Loucy (cell line): Measurements from ENCODE around the gene TBL1XR1.

Experiments used
- EZH2phosphoT487 ChIP-seq: fragments of 200-600 bp; IDR thresholded peaks from 2 replicates; pipeline ENCODE4 v1.6.1; 2018; ENCODE audit warnings: antibody characterized with exemption, mild to moderate bottlenecking, moderate library complexity, borderline replicate concordance
- TF ChIP-seq, protein P1 (sequence below): fragments of 200-600 bp; sonication (generic); conservative IDR thresholded peaks from 2 replicates; pipeline ENCODE4 v1.5.1; 2014; ENCODE audit warnings: mild to moderate bottlenecking, antibody characterized with exemption, low read length

DNA sequence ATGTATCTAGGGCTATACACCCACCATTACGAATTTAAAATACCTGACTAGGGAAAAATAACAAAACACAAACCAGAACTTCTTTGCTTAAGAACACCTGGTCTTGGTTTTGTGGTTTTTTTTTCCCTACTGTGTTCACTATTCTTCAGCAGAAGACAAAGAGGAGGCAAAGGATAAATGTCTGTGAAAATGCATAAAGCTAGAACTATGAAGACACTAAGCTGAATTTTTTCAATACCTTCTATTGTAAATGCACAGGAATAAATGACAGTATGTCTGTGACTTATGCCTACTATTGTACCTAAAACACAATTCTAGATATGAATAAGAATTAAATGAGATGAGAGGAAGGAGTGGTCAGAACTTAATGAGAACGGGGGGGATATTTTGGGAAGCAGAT lies 86.9 kb downstream of the TBL1XR1 start:
- TF ChIP-seq, protein P1, sequence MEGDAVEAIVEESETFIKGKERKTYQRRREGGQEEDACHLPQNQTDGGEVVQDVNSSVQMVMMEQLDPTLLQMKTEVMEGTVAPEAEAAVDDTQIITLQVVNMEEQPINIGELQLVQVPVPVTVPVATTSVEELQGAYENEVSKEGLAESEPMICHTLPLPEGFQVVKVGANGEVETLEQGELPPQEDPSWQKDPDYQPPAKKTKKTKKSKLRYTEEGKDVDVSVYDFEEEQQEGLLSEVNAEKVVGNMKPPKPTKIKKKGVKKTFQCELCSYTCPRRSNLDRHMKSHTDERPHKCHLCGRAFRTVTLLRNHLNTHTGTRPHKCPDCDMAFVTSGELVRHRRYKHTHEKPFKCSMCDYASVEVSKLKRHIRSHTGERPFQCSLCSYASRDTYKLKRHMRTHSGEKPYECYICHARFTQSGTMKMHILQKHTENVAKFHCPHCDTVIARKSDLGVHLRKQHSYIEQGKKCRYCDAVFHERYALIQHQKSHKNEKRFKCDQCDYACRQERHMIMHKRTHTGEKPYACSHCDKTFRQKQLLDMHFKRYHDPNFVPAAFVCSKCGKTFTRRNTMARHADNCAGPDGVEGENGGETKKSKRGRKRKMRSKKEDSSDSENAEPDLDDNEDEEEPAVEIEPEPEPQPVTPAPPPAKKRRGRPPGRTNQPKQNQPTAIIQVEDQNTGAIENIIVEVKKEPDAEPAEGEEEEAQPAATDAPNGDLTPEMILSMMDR: no peak
- TF ChIP-seq EZH2phosphoT487: no peak
